ENCODE measurements around the gene SETD9.

The SETD9 gene

DNA sequence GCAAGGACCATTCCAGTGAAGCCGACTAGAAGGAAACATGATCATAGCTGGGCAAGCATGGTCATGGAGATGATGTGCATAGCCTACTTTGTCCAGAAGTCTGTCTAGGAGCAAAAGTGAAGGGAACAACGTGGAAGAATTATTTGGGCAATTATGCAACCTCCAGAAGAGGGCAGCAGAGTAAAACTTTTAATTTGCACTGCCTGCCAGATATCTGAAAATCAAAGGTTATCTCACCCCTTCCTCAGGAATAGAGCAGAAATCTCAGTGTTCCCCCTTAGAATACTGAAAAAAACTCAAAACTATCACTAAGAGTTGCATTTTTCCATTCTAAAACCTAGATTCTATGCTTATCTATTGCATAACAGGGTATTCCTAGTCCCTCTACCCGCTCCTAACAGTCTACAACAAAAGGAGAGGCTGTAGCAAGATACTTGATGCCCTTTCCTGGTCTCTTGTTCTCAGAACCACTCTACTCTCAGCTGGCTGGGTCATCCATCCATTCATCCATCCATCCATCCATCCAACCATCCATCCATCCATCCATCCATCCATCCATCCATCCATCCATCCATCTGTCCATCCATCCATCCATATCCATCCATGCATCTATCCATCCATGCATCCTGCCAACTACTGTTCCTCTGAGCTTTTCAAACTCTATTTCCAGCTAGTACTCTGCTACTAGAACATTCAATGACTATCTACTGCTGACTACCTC is 8.4 kb upstream of the SETD9 start:
- DNase-seq (ENCODE audit: insufficient read length): no peak
- peak; percentile 82 for FAIRE-seq
- no peak for TF ChIP-seq POLR2A (IDR thresholded peaks at IDR 0.05; ENCODE audit: low read depth, low read length)

DNA sequence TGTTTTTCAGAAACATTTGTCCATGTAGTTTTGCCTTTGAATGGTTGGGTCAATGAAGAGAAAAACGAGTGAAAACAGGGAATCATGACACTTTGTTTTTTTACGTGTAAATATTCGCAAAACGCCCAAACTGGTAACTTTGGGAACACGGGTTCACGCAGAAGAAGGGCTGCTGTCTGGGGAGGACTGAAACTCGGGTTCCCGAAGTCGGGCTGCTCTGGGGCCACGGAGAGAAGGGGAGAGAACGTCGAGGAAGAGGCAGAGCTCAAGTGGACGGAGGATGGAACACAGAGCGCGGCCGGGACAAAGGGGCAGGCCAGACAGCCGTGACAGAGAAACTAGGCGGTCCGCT is 478 bp upstream of the SETD9 start:
- FAIRE-seq (peak; percentile 33), DNase-seq (ENCODE audit: insufficient read length) (no peak)
- no peak for TF ChIP-seq TAF1 (IDR thresholded peaks at IDR 0.05; ENCODE audit: borderline replicate concordance, low read depth, low read length)
- no peak for TF ChIP-seq POLR2AphosphoS5 (IDR thresholded peaks at IDR 0.05; ENCODE audit: low read depth, low read length)
- TF ChIP-seq POLR2A (IDR thresholded peaks at IDR 0.05; ENCODE audit: low read depth, low read length): no peak

GRCh38 chr5:56910210-56910965 is 992 bp downstream of the SETD9 start:
- DNase-seq (ENCODE audit: insufficient read length) (peak; percentile 13), FAIRE-seq (peak; percentile 56)
- no peak; the same call in 1 of the 2 replicates for TF ChIP-seq POLR2A (IDR thresholded peaks at IDR 0.05; ENCODE audit: low read depth, low read length)
- no peak for TF ChIP-seq TAF1 (IDR thresholded peaks at IDR 0.05; ENCODE audit: borderline replicate concordance, low read depth, low read length)
- no peak for TF ChIP-seq POLR2AphosphoS5 (IDR thresholded peaks at IDR 0.05; ENCODE audit: low read depth, low read length)

GRCh38 chr5:56913766-56914165 is 4.4 kb downstream of the SETD9 start:
- TF ChIP-seq POLR2AphosphoS5 (IDR thresholded peaks at IDR 0.05; ENCODE audit: low read depth, low read length) (no peak), TAF1 (IDR thresholded peaks at IDR 0.05; ENCODE audit: borderline replicate concordance, low read depth, low read length) (no peak), POLR2A (IDR thresholded peaks at IDR 0.05; ENCODE audit: low read depth, low read length) (no peak)
- DNase-seq (ENCODE audit: insufficient read length): no peak
- FAIRE-seq: no peak

DNA sequence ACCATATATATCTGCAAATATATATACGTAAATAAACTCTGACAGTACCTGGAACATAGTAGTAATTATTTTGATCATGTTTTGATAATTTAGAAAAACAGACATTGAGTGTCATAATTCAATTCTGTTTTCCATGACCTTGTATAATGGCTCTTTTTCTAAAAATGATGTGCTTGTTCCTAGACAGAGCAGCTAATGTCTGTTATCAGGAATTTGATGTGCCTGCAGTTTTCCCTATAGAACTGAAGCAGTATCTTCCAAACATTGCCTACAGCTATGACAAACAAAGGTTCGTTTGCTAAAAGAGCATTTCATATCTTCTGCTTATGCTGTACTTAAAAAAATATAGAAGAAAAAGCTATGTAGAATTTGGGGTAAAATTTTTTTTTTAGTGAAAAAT is 5.3 kb downstream of the SETD9 start:
- FAIRE-seq (no peak), DNase-seq (ENCODE audit: insufficient read length) (no peak)
- TF ChIP-seq POLR2A (IDR thresholded peaks at IDR 0.05; ENCODE audit: low read depth, low read length): no peak
- no peak for TF ChIP-seq POLR2AphosphoS5 (IDR thresholded peaks at IDR 0.05; ENCODE audit: low read depth, low read length)
- no peak for TF ChIP-seq TAF1 (IDR thresholded peaks at IDR 0.05; ENCODE audit: borderline replicate concordance, low read depth, low read length)

DNA sequence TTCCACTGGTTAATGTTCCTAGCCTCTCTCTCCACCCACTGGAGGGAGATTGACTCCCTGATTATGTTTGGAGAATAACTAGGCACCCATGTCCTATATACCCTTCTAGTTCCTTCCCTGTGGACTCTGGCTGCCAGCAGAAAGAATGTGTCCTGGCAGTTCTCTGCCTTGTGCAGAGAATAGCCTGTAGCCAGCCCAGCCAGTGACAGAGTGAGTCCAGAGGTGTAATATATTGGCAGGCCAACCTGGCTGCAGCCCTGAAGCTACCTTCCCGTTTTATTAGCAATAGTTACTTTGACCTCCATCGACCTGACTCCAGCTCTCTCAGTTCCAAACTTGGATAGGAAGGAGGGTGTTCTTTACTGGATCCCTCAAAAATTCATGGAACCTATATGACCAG is 8.1 kb downstream of the SETD9 start:
- TF ChIP-seq POLR2AphosphoS5 (IDR thresholded peaks at IDR 0.05; ENCODE audit: low read depth, low read length): no peak
- TF ChIP-seq TAF1 (IDR thresholded peaks at IDR 0.05; ENCODE audit: borderline replicate concordance, low read depth, low read length): no peak
- no peak for TF ChIP-seq POLR2A (IDR thresholded peaks at IDR 0.05; ENCODE audit: low read depth, low read length)
- FAIRE-seq (no peak), DNase-seq (ENCODE audit: insufficient read length) (no peak)

GRCh38 chr5:56918054-56918453 is 8.7 kb downstream of the SETD9 start:
- no peak for TF ChIP-seq TAF1 (IDR thresholded peaks at IDR 0.05; ENCODE audit: borderline replicate concordance, low read depth, low read length)
- no peak for TF ChIP-seq POLR2A (IDR thresholded peaks at IDR 0.05; ENCODE audit: low read depth, low read length)
- no peak for TF ChIP-seq POLR2AphosphoS5 (IDR thresholded peaks at IDR 0.05; ENCODE audit: low read depth, low read length)
- no peak for DNase-seq (ENCODE audit: insufficient read length)
- no peak for FAIRE-seq

DNA sequence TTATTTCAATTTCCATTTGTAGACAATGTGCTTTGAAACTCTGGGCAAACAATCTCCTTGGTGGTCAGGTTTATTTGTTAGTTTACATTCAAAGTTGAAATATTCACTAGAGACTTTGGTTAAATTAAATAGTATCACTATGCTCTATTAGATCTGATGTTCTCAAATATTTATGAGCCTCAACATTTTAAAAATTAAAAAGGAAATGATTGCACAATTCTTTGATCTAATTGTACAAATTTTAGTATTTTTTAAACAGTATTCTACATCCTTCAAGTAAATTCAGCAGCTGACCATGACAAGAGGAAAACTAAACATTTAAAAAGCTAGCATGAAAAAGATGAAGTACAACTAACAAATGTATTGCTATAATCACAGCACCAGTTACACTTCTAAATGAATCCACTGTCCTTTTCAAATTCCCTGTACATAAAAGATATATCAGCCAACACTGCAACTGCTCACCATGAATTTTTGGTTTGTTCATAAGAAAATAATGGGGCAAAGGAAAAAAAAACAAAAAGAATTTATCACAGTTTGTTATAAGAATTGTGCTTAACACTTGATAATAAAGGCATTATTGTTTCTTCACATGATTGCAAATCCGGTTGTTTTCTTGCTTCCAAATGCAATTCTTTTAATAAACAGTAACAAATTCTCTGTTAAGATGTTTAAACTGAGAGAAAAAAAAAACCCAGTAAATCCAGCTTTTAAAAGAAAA is 10.7 kb downstream of the SETD9 start:
- DNase-seq (ENCODE audit: insufficient read length): no peak
- TF ChIP-seq POLR2A (IDR thresholded peaks at IDR 0.05; ENCODE audit: low read depth, low read length) (no peak), POLR2AphosphoS5 (IDR thresholded peaks at IDR 0.05; ENCODE audit: low read depth, low read length) (no peak), TAF1 (IDR thresholded peaks at IDR 0.05; ENCODE audit: borderline replicate concordance, low read depth, low read length) (no peak)
- FAIRE-seq: no peak

GRCh38 chr5:56922922-56923321 is 13.5 kb downstream of the SETD9 start:
- DNase-seq (ENCODE audit: insufficient read length) (no peak), FAIRE-seq (no peak)
- no peak for TF ChIP-seq POLR2AphosphoS5 (IDR thresholded peaks at IDR 0.05; ENCODE audit: low read depth, low read length)
- TF ChIP-seq POLR2A (IDR thresholded peaks at IDR 0.05; ENCODE audit: low read depth, low read length): no peak
- no peak for TF ChIP-seq TAF1 (IDR thresholded peaks at IDR 0.05; ENCODE audit: borderline replicate concordance, low read depth, low read length)

- TF ChIP-seq POLR2A (IDR thresholded peaks at IDR 0.05; ENCODE audit: low read depth, low read length) (no peak), POLR2AphosphoS5 (IDR thresholded peaks at IDR 0.05; ENCODE audit: low read depth, low read length) (no peak), TAF1 (IDR thresholded peaks at IDR 0.05; ENCODE audit: borderline replicate concordance, low read depth, low read length) (no peak)
- no peak for DNase-seq (ENCODE audit: insufficient read length)
- FAIRE-seq: no peak
Measured at GRCh38 chr5:56934325-56934724, 24.9 kb downstream of the SETD9 start.

DNA sequence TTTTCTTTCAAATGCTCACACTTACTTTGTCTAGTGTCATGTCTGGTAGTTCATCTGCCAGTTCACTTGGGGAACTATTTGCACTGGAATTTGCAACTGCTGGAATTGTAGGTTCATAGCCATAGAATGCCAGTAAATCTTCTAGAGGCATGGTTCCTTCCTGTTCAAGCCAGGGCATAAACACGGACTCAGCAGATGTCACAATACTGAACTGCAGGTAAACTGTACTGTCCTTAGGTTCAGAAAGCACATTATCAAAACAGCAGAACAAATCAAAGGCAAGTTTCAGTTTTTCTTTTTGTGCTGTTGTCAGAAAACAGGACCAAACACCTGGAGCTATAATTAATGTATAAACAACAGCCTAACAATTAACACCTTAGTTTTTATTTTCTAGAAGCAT is 29.5 kb downstream of the SETD9 start:
- TF ChIP-seq POLR2A (IDR thresholded peaks at IDR 0.05; ENCODE audit: low read depth, low read length): no peak
- no peak for TF ChIP-seq POLR2AphosphoS5 (IDR thresholded peaks at IDR 0.05; ENCODE audit: low read depth, low read length)
- no peak for TF ChIP-seq TAF1 (IDR thresholded peaks at IDR 0.05; ENCODE audit: borderline replicate concordance, low read depth, low read length)
- FAIRE-seq: no peak
- DNase-seq (ENCODE audit: insufficient read length): no peak
